ENCODE data around the gene TENT4A. TPM values are rescaled to one million over a fixed set of nuclear protein-coding genes. Genes with fewer than 3 reads are reported as not detected.

TENT4A gene
- total RNA-seq, 1 experiment from 2014 or later = 17.7 TPM

DNA sequence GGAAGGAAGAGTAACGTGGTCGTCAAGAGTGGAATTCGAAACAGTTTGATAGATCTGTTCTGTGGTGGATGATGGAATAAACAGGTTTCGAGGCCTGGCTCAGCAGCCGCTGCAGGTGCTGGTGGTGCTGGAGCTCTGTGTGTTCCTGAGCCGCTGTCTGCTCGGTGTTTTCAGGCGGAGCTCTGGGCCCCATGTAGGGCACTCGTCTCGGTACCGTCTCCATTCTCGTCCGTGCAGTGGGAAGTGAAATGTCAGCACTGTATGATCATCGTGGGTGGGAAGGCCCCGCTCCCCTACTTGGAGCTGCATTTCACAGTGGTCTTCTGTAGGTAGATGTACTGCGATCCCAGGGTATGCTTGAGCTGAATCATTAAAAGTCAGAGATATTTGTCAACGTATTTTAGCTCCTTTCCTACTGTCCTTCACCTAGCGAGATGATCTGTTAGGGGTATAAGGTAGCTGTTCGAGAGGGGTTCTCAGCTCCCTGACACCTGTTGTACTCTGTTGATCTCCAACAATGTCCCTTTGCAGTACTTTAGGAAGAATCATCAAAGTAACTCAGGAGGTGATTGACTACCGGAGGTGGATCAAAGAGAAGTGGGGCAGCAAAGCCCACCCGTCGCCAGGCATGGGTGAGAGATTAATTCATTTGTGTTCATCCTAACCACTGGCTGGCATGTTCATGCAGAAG, 35.9 kb downstream of the TENT4A start:
- no peak for DNase-seq (ENCODE audit: extremely low read depth, low read depth)

DNA sequence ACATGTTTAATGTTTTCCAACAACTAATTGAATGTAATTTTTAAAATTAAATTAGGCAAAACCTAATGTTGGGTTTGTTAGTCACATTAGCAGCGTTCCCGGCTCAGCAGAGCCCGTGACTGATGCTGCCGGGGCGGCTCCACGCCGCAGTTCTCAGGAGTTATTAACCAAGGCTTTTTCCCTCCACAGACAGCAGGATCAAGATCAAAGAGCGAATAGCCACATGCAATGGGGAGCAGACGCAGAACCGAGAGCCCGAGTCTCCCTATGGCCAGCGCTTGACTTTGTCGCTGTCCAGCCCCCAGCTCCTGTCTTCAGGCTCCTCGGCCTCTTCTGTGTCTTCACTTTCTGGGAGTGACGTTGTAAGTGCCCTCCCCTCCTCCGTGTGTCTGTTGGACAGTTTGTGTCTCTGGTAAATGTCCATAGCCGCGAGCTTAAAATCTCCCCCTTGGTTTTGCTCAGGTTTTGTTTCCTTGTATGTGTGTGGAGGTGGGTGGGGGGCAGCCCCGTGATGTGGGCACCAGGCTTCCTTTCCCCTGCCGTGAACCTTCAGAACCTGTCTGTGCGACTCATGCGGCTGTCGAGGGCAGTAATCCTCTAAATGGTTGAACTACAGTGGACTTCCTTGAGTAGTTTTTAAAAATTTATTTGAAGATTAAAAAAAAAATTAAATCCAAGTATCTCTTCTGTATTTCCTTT, 37.1 kb downstream of the TENT4A start:
- no peak for DNase-seq (ENCODE audit: extremely low read depth, low read depth)

DNA sequence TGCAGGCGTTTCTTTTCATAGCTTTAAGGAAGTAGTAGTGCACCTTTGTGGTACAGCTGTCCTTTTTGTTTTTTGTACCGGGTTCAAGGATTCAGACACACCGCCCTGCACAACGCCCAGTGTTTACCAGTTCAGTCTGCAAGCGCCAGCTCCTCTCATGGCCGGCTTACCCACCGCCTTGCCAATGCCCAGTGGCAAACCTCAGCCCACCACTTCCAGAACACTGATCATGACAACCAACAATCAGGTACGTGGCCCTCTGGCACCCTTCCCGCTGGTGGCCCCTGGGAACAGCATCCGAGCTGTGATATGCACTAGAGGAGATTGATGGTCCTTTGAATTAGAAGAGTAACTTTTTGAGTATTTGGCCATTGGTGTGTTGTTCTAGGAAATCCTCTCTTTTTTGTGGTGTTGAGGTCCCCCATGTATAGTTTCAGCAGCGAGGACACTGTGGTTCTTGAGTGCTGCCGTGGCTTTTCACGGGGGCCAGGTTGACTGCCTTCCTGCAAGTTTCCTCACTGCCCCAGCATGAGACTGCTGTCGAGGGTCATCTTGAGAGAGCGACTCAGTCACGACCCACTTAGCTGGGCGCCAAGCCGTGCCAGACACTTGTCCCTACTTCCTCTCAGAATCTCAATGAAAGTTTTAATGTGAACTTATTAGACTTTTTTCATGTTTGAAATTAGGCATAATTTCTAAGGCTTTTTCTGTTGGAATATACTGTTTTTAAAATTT, 37.9 kb downstream of the TENT4A start:
- no peak for DNase-seq (ENCODE audit: extremely low read depth, low read depth)

DNA sequence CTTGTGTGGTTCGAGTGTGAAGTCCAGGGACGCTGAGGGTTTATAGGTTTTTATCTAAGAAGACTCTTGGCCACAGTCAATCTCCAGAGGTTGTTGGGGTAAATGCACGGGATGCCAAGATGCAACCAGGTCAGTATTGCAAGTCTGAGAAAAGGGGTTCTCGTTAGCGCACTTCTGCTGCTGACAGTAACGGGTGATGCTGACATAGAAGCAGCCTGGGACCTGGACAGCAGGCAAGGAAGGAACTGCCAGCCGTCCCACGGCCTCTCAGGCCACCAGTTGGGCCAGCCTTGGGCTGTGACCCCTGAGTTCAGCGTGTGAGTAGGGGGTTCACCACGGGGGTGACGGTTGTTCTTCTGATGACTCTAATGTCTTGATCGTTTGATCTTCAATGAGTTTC, 39.0 kb downstream of the TENT4A start:
- DNase-seq (ENCODE audit: extremely low read depth, low read depth) = no peak

DNA sequence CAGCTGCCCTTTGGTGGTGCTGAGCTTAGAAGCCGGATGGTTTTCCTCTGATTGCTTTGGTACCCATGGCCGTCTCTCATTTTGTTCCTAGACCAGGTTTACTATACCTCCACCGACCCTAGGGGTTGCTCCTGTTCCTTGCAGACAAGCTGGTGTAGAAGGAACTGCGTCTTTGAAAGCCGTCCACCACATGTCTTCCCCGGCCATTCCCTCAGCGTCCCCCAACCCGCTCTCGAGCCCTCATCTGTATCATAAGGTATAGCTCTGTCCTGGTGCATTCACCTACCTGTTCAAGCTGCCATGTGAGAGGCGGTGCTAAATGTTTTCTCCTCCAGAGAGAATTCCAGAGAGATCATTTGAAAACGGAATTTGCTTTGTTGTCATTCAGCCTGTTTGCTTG, 39.5 kb downstream of the TENT4A start:
- DNase-seq (ENCODE audit: extremely low read depth, low read depth) = no peak

DNA sequence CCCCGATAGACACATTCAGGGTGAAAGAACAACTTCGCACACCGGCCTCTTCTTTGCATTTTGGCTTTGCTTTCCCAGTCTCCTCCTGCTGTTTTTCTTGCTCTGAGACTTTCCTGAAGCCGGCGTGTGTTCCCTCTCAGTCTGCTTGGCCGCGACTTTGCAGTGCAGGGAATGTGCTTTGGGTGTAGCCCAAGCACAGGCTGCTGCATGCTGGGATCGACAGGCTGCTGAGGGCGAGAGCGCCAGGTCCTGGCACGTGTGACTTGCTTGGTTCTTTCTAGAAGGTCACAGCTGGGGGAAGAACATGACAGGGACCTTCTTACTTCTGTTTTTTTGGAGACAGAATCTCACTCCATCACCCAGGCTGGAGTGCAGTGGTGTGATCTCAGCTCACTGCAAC, 40.6 kb downstream of the TENT4A start:
- no peak for DNase-seq (ENCODE audit: extremely low read depth, low read depth)

DNA sequence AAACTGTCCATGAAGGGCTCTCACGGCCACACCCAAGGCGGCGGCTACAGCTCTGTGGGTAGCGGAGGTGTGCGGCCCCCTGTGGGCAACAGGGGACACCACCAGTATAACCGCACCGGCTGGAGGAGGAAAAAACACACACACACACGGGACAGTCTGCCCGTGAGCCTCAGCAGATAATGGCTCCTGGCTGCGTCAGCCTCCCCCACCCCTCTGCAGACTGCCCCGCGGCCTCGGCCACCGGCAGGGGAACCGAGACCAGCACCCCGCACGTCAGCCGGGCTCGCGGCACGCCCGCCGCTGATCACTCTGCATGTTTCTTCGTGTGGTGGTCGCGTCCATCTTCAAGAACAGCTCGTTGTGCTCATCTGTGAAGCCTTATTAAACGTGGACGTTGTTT, 41.5 kb downstream of the TENT4A start:
- no peak for DNase-seq (ENCODE audit: extremely low read depth, low read depth)

DNA sequence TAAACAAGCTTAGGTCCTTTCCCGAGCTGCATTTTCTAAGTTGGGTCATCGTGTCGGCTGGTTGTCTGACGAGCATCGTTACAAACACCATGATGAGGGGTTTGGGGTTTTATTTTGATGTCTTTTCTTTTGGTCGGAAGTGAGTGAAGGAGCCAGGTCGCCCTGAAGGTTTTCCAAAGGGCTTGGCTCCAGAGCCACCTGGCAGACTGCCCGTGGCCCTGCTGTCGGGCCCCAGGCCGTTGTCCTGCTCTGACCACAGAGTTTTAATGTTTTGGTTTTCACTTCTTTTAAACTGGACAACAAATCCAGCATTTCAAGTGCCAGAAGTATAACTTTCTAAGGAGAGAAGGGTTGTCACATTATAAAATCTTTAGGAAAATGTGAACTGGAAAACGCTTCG, 42.3 kb downstream of the TENT4A start:
- no peak for DNase-seq (ENCODE audit: extremely low read depth, low read depth)

DNA sequence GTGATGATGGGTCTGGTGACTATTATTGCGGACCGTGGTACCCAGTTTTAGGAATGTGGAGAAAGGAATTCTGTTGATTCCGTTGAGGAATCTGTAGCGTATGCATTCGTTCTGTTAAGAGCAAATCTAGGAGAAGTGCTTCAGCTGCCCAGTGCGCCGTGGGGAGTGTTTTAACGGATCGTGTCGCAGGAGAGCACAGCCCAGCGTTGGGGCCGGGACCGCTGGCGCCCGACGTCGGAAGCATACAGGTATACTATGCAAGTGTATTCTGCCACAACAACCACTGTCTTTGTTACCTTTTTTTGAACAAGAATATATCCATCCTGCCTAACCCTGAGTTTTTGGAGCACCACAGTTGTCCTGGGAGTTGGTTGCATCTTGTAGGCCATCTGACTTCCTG, 42.7 kb downstream of the TENT4A start:
- DNase-seq (ENCODE audit: extremely low read depth, low read depth) = no peak

DNA sequence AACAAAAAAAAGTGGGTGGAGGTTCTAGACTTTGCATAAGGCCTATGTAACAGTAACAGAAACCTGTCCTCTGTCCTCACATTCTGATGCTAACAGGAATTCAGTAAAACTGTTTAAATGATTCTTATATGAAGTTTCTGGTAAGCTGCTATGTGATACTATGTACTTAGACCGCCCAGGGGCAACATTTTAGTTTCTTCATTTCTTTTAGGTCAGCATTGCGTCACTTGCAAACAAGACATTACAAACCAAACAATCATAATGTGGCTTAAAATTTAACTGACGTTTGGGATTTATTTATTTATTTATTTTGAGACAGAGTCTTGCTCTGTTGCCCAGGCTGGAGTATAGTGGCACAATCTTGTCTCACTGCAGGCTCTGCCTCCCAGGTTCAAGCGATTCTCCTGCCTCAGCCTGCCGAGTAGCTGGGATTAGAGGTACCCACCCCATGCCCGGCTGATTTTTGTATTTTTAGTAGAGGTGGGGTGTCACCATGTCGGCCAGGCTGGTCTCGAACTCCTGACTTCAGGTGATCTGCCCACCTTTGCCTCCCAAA, 44.3 kb downstream of the TENT4A start:
- DNase-seq (ENCODE audit: extremely low read depth, low read depth) = no peak

DNA sequence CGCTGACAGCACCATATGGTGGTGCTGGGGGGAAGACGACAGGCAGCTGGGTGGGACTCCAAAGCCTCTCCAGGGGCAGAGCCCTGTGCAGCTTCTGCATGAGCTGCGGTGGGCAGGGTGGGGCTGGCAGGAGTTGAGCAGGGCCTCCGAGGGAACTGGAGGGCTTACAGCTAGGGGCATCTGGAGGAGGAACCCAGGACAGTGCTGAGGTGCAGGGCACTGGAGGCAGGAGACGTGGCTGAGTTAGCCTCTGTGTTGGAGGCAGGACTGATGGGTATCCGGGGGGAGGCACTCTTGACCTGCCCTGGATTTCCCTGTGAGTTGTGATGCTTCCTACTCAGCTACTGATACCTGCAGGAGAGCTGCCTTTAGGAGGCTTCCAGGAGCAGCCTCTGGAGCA, 45.0 kb downstream of the TENT4A start:
- DNase-seq (ENCODE audit: extremely low read depth, low read depth) = no peak

DNA sequence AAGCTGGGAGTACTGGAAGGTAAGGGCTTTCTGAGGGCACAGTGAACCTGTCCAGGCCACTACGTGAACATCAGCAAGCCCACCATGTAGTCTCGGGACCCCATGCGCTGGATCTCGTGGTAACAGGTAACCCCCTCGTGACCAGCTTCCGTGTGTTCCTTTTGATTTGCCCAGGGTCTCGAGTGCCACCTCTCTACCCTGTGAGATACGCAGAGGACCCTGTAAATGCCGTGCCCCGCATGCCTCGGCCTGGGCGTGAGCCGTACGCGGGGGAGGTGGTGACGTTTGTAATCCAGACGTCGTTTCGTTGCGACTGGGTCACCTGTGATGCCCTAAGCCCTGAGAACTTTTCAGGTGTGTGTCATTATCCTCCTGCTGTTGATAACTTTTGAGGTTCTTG, 45.5 kb downstream of the TENT4A start:
- no peak for DNase-seq (ENCODE audit: extremely low read depth, low read depth)

DNA sequence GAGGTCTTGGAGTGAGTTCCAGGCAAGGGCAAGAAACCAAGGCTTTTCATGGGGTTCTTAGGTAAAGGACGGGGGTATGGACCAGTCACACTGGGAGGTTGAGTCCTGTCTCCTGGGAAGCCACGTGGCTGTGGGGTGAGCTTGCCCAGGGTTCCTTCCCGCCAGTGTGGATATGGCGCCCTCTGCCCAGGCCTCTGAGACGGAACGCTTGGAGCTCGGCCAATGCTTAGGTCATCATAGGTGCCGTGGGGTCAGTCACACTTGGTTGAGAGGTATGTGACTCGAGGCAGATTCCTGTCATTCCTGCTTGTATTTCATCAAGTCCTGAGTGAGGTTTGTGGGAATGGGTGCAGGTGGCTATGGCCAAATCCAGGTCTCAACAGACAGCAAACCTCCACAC, 46.2 kb downstream of the TENT4A start:
- peak; percentile 12 for DNase-seq (ENCODE audit: extremely low read depth, low read depth)

DNA sequence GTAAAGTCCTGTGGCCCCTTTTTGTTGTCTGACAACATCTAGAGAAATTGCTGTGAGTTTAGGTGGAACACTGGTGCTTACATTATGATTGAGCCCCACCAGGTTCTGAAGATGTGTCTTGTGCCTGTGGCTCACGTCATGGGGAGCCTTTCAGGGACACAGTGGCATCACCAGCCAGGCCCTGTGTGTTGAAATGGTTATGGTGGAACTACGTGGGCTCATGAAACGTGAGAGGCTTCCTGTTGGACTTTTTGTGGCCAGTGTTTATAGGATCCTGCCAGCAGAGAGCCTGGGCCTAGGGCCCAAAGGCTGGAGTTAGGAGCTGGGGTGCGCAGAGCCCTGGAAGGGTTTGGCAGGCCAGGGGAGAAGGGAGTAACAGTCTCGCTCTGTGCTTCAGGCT, 46.8 kb downstream of the TENT4A start:
- DNase-seq (ENCODE audit: extremely low read depth, low read depth) = no peak

DNA sequence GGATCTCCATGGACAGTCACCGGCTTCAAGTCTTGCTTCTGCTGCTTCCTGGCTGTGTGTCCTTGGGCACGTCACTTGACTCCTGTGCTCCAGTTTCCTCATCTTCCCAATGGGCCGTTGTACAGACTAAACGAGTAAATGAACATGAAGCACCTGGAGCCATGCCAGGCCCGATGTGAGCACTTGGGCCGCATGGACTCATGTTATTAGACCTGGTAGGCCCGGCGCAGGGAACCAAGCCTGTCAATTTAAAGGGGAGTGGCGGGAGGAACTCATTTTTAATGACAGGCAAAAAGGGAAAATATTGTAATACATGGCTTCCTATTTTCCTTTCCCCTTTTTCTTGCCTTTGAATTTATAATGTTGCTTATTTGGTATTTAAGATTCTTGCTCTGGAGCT, 47.5 kb downstream of the TENT4A start:
- no peak for DNase-seq (ENCODE audit: extremely low read depth, low read depth)

DNA sequence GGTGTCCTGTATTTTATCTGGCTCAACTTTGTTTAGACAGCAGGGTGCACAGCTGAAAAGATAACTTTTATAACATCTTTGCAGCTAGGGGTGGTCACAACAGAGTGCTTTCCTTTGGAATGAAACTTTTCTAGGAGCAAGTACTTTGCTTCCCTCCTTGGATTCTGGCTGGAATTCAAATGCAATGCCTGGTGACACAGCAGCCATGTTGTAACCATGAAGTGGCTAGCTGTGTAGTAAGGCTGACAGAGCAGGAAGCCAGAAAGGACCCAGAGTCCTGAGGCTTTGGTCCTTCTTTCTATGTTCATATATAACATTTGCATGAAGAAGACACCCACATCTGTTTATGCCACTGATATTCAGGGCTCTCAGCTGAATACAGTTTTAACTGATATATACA, 48.1 kb downstream of the TENT4A start:
- DNase-seq (ENCODE audit: extremely low read depth, low read depth) = no peak

DNA sequence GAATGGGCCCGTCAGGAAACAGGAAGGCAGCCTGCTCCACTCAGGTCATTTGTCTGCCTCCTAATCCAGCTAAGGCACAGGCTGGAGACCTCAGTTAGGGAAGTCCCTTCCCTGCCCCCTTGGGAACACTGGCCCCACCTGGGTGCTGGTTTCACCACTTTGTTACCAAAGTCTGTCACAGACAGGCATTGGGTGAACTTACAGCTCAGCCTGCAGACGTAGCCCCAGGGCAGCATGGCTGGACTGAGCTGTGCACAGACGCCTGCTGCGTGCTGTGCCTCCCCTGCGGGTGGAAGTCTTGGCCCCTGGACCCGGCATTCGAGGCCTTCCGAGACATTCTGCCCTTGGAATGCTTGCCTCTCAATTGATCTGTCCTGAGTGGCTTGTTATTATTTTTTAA, 48.9 kb downstream of the TENT4A start:
- no peak for DNase-seq (ENCODE audit: extremely low read depth, low read depth)

DNA sequence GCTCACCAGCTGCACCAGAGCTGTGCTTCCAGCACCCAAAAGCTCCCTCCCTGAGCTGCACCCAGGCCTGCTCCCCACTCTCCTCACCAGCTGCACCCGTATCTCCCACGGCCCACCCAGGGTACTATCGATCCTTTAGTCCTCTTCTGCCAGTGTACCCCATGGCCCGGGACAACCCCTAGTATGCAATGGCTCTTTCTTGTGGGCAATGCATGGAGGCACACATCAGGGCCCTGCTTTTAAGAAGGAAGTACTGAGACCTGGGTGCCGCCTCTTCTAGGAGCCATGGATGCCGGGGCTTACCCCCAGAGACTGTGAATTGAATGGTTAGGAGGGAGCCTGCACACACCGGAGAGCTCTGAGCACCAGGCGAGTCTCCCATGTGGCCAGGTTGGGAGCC, 49.5 kb downstream of the TENT4A start:
- no peak for DNase-seq (ENCODE audit: extremely low read depth, low read depth)

DNA sequence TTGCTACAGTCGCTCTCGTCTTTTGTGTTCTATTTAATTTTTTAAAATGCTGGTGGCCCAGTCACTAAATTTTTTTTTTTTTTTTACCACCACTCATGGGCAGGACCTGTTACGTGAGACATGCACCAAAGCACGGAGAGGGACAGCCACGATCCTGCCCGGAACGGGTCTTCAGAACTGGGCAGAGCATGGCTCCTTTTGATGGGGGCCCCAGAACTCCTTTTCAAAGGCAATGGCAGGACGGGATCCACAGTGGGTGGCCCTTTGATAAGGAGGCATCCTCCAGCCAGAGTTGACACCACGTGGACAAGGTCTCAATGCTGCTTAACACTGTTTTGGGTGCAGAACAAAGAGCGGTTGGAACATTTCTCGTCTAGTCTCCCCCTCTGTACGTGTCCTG, 50.0 kb downstream of the TENT4A start:
- no peak for DNase-seq (ENCODE audit: extremely low read depth, low read depth)

DNA sequence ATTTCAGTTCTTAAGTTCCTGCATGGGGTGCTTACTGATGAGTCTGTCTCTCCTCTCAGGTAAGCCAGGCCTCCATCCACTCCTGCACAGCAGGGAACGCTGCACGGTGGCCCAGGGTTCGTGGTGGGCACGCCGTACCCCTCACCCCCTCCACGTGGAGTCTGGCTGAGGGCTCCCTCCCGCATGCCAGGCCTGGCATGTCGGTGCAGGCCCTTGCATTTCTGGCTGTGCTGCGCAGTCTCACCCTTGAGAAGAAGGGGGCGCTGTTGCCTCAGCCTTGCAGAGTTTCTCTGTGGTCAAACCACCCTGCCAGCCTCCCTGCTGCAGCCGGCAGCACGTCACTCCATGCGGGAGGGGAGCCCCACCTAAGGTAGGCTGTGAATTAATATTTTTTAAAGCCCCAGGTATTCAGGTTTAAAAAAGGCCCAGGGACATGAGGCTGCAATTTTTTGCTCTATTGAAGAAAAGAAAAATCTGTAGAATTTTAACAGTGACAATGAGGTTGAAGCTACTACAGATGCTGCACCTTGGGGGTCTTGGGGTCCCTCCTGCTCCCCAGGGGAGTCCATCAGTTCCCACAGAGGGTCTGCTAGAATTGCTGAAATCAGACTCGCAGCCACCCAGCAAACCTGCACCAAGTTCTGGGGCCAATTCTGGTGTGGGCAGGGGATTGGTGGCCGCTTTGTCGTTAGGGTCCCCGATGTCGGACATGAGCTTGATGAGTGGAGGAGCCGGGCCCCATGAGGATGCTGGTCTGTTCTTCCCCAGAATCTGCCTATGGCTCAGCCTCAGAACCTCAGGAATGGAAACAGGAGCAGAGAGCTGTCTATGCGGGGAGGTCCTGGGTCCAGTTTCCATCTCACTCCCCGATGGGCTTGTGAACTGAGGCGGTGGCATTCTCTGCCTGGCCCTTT, 52.6 kb downstream of the TENT4A start:
- peak; percentile 83 for DNase-seq (ENCODE audit: extremely low read depth, low read depth)

Measured in NCI-H460 (cell line).